Measurements from ENCODE around the gene SPRY4.
"Not testable (repeated sequence)": the region's sequence is repeated elsewhere in the genome, so short reads cannot be mapped to it uniquely, and the experiment has no call there.

SPRY4 gene

DNA sequence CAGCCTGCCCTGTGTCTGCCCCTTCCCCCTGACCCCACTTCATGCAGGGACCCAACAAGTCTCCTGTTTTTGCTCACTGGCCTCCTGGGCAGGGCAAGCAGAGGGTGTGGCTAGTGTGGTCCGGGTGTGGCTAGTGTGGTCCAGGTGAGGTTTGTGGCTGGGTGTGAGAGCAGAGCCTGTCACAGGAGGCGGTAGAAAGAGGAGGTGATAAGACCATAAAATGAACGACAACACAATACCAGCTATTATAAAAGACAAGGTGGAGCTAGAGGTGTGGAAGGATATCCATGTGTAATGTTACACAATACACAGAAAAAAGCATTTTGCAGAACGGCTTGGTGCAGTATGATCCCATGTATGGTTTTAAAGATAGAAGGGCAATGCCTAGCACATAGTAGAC lies 23.3 kb downstream of the SPRY4 start:
- DNase-seq (ENCODE audit: insufficient read length, low spot score), result no peak
- FAIRE-seq, result no peak
- no peak for TF ChIP-seq POU2F2 (IDR thresholded peaks at IDR 0.05; ENCODE audit: low read depth, low read length)
- TF ChIP-seq PAX5 (IDR thresholded peaks at IDR 0.05; ENCODE audit: insufficient read depth, low read length, severe bottlenecking), result no peak
- TF ChIP-seq POLR2AphosphoS5 (IDR thresholded peaks at IDR 0.05; ENCODE audit: low read depth, low read length), result no peak
- no peak for TF ChIP-seq TAF1 (IDR thresholded peaks at IDR 0.05; ENCODE audit: low read depth, low read length)
- no peak for TF ChIP-seq POLR2A (IDR thresholded peaks at IDR 0.05; ENCODE audit: low read depth, low read length)
- TF ChIP-seq SPI1 (IDR thresholded peaks at IDR 0.05; ENCODE audit: low read depth, low read length), result no peak

DNA sequence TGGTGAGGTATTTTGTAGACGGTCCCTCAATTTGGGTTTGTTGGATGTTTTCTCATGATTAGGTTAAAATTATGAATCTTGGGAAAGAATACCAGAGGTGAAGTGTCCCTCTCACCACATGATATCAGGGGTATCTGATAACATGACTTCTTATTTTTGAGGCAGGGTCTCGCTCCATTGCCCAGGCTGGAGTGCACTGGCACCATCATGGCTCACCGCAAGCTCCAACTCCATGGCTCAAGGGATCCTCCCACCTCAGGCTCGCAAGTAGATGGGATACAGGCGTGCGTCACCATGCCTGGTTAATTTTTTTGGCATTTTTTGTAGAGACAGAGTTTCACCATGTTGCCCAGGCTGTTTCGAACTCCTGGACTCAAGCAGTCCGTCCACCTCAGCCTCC lies 24.1 kb downstream of the SPRY4 start:
- FAIRE-seq, result no peak
- no peak for TF ChIP-seq POU2F2 (IDR thresholded peaks at IDR 0.05; ENCODE audit: low read depth, low read length)
- TF ChIP-seq TAF1 (IDR thresholded peaks at IDR 0.05; ENCODE audit: low read depth, low read length), result no peak
- no peak for TF ChIP-seq PAX5 (IDR thresholded peaks at IDR 0.05; ENCODE audit: insufficient read depth, low read length, severe bottlenecking)
- TF ChIP-seq SPI1 (IDR thresholded peaks at IDR 0.05; ENCODE audit: low read depth, low read length), result no peak
- TF ChIP-seq POLR2AphosphoS5 (IDR thresholded peaks at IDR 0.05; ENCODE audit: low read depth, low read length), result no peak
- no peak for TF ChIP-seq POLR2A (IDR thresholded peaks at IDR 0.05; ENCODE audit: low read depth, low read length)
- no peak for DNase-seq (ENCODE audit: insufficient read length, low spot score)

DNA sequence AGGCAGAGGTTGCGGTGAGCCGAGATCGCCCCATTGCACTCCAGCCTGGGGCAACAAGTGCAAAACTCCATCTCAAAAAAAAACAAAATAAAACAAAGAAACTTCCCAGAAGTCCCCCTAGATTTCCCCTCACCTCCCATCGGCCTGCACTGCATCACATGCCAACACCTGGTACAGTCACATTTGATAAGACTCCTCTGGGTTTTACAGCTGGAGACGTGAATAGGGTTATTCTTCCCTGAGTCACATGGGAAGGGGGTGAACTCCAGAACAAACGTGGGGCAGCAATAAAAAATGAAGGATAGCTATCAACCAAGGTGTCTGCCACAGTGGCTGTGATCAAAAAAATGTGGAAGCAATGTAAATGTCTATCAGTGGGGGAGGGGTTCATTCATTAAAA lies 26.0 kb downstream of the SPRY4 start:
- FAIRE-seq (no peak), DNase-seq (ENCODE audit: insufficient read length, low spot score) (no peak)
- TF ChIP-seq POU2F2 (IDR thresholded peaks at IDR 0.05; ENCODE audit: low read depth, low read length) (no peak), SPI1 (IDR thresholded peaks at IDR 0.05; ENCODE audit: low read depth, low read length) (no peak), POLR2A (IDR thresholded peaks at IDR 0.05; ENCODE audit: low read depth, low read length) (no peak), TAF1 (IDR thresholded peaks at IDR 0.05; ENCODE audit: low read depth, low read length) (no peak), PAX5 (IDR thresholded peaks at IDR 0.05; ENCODE audit: insufficient read depth, low read length, severe bottlenecking) (no peak), POLR2AphosphoS5 (IDR thresholded peaks at IDR 0.05; ENCODE audit: low read depth, low read length) (no peak)

GRCh38 chr5:142297786-142298185 lies 27.0 kb downstream of the SPRY4 start:
- not testable (repeated sequence) for FAIRE-seq; DNase-seq (ENCODE audit: insufficient read length, low spot score)

DNA sequence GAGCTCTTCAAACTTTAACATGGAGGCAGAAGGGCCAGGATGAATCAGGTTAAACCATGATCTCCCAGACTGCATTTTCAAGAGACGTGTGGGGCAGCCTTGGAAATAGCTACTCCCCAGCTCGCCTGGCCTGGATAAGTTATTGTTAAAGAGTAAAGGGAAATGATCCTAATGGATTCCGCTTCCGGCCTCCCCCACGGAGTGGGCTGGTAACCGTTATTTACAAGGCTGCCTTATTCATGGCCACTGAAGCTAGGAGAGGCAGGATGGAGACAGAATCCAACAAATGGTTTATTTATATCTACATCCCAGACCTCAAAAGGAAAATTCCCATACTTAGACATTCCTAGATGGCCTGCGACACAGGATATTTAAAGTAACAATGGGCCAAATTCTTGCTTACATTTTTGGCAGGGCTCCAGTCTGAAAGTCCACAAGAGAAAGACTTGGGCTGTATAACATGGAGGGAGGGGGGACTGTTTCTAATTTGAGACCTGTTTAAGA lies 27.9 kb downstream of the SPRY4 start:
- DNase-seq (ENCODE audit: insufficient read length, low spot score) (no peak), FAIRE-seq (no peak)
- TF ChIP-seq POLR2A (IDR thresholded peaks at IDR 0.05; ENCODE audit: low read depth, low read length), result no peak
- TF ChIP-seq POLR2AphosphoS5 (IDR thresholded peaks at IDR 0.05; ENCODE audit: low read depth, low read length), result no peak
- TF ChIP-seq SPI1 (IDR thresholded peaks at IDR 0.05; ENCODE audit: low read depth, low read length), result no peak
- no peak for TF ChIP-seq TAF1 (IDR thresholded peaks at IDR 0.05; ENCODE audit: low read depth, low read length)
- no peak for TF ChIP-seq POU2F2 (IDR thresholded peaks at IDR 0.05; ENCODE audit: low read depth, low read length)
- no peak for TF ChIP-seq PAX5 (IDR thresholded peaks at IDR 0.05; ENCODE audit: insufficient read depth, low read length, severe bottlenecking)

- no peak for DNase-seq (ENCODE audit: insufficient read length, low spot score)
- FAIRE-seq, result no peak
- TF ChIP-seq POU2F2 (IDR thresholded peaks at IDR 0.05; ENCODE audit: low read depth, low read length) (no peak), SPI1 (IDR thresholded peaks at IDR 0.05; ENCODE audit: low read depth, low read length) (no peak), PAX5 (IDR thresholded peaks at IDR 0.05; ENCODE audit: insufficient read depth, low read length, severe bottlenecking) (no peak), POLR2AphosphoS5 (IDR thresholded peaks at IDR 0.05; ENCODE audit: low read depth, low read length) (no peak), TAF1 (IDR thresholded peaks at IDR 0.05; ENCODE audit: low read depth, low read length) (no peak), POLR2A (IDR thresholded peaks at IDR 0.05; ENCODE audit: low read depth, low read length) (no peak)
Observed at GRCh38 chr5:142295960-142296860, 28.6 kb downstream of the SPRY4 start.

DNA sequence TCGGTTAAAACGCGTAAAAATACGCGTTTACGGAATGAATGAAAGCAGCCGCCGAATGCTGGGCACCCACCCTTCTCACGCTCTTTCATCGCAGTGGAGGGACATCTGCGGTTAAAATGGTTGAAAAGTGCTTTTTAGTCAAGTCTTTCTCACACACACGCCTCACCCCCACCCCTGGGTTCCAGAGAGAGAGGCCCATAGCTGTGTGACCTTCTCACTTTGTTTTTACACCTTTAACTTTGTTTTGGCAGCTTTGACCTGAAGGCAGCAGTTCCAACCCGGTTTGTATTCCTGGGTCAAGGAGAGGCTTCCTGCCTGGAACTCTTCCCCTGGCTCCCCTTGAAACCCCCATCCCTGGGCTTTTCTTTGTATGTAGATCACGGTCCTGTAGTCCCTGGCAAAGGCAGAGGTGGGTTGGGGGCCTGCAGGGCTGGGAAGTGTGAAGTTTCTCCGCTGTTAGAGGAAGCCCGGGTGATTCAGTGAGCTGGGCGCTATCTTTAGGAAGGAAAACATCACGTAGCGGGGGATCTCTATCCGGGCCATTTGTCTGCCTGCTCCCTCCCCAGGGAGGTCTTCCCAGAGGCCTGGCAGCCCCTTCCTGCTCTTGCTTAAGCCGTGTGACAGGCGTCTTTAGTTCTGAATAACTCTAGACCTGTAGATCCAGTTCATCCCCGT lies 29.6 kb downstream of the SPRY4 start:
- DNase-seq (ENCODE audit: insufficient read length, low spot score) (no peak), FAIRE-seq (no peak)
- TF ChIP-seq POLR2AphosphoS5 (IDR thresholded peaks at IDR 0.05; ENCODE audit: low read depth, low read length) (no peak), TAF1 (IDR thresholded peaks at IDR 0.05; ENCODE audit: low read depth, low read length) (no peak), PAX5 (IDR thresholded peaks at IDR 0.05; ENCODE audit: insufficient read depth, low read length, severe bottlenecking) (no peak), POLR2A (IDR thresholded peaks at IDR 0.05; ENCODE audit: low read depth, low read length) (no peak), SPI1 (IDR thresholded peaks at IDR 0.05; ENCODE audit: low read depth, low read length) (no peak), POU2F2 (IDR thresholded peaks at IDR 0.05; ENCODE audit: low read depth, low read length) (no peak)

DNA sequence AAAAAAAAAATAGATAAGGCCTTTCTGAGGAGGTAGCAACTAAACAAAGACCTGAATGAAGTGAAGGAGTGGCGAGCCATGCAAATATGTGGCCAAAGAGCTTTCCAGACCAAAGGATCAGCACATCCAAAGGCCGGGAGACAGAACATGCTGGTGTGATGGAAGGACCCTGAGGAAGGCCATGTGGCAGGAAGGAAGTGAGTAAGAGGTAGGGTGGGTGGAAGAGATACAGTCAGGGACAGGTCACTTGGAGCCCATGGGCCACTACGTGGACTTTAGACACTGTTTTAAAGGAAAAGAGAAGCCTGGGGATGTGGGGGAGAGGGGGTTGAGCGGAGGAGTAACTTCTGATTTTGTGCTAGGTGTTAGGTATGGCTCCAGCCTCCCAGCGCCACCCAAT lies 31.3 kb downstream of the SPRY4 start:
- FAIRE-seq (no peak), DNase-seq (ENCODE audit: insufficient read length, low spot score) (no peak)
- TF ChIP-seq TAF1 (IDR thresholded peaks at IDR 0.05; ENCODE audit: low read depth, low read length) (no peak), POLR2A (IDR thresholded peaks at IDR 0.05; ENCODE audit: low read depth, low read length) (no peak), SPI1 (IDR thresholded peaks at IDR 0.05; ENCODE audit: low read depth, low read length) (no peak), POU2F2 (IDR thresholded peaks at IDR 0.05; ENCODE audit: low read depth, low read length) (no peak), POLR2AphosphoS5 (IDR thresholded peaks at IDR 0.05; ENCODE audit: low read depth, low read length) (no peak), PAX5 (IDR thresholded peaks at IDR 0.05; ENCODE audit: insufficient read depth, low read length, severe bottlenecking) (no peak)

- TF ChIP-seq POLR2A (IDR thresholded peaks at IDR 0.05; ENCODE audit: low read depth, low read length) (no peak), SPI1 (IDR thresholded peaks at IDR 0.05; ENCODE audit: low read depth, low read length) (no peak), POU2F2 (IDR thresholded peaks at IDR 0.05; ENCODE audit: low read depth, low read length) (no peak), PAX5 (IDR thresholded peaks at IDR 0.05; ENCODE audit: insufficient read depth, low read length, severe bottlenecking) (no peak), TAF1 (IDR thresholded peaks at IDR 0.05; ENCODE audit: low read depth, low read length) (no peak), POLR2AphosphoS5 (IDR thresholded peaks at IDR 0.05; ENCODE audit: low read depth, low read length) (no peak)
- FAIRE-seq, result no peak
- no peak for DNase-seq (ENCODE audit: insufficient read length, low spot score)
Observed at GRCh38 chr5:142292808-142293207, 32.0 kb downstream of the SPRY4 start.

All from GM12891 (cell line).